Activated CD8-positive, alpha-beta memory T cell treated with anti-CD3 and anti-CD28 coated beads, Interleukin-2, amount 10 ng/mL, durations not matched to agents 7 days and 5 days (primary cell): ENCODE measurements around the gene COTL1. TPM values are rescaled to one million over a fixed set of nuclear protein-coding genes. Genes with fewer than 3 reads are reported as not detected.

Source experiments
- ATAC-seq: fragments of 150-1000 bp; cut with Tn5 transposase; one replicate; pipeline ENCODE4 v1.10.0; 2021; ENCODE audit warnings: moderate library complexity
- CTCF ChIA-PET: fragments of 350-600 bp; sonication (Branson Sonifier 250); formaldehyde crosslinking; loops from one replicate; lab custom pipeline; 2021; ENCODE audit warnings: antibody characterized with exemption; lab: Charles Lee
- DNase-seq: peaks from one replicate; pipeline ENCODE4 v3.0.0-alpha.2; 2020
- H3K27ac Mint-ChIP-seq: one replicate; pipeline ENCODE4 v1.8.0; 2021; ENCODE audit warnings: mild to moderate bottlenecking, mixed read lengths
- H3K27me3 Mint-ChIP-seq: one replicate; pipeline ENCODE4 v1.8.0; 2021; ENCODE audit warnings: mixed read lengths
- H3K36me3 Mint-ChIP-seq: one replicate; pipeline ENCODE4 v1.8.0; 2021; ENCODE audit warnings: mild to moderate bottlenecking, mixed read lengths
- H3K4me1 Mint-ChIP-seq: one replicate; pipeline ENCODE4 v1.8.0; 2021; ENCODE audit warnings: mixed read lengths
- H3K4me3 Mint-ChIP-seq: one replicate; pipeline ENCODE4 v1.8.0; 2021; ENCODE audit warnings: mild to moderate bottlenecking, moderate library complexity, mixed read lengths
- H3K9me3 Mint-ChIP-seq: one replicate; pipeline ENCODE4 v1.8.0; 2022; ENCODE audit warnings: low read depth, mixed read lengths
- total RNA-seq, 2 experiments: library from RNA; stranded (reverse); gene quantifications; one replicate each; pipeline ENCODE4 v1.2.3, GENCODE V29; 2021

The COTL1 gene
- total RNA-seq, 2 experiments from 2014 or later: 1,052 to 1,190 TPM

GRCh38 chr16:84617041-84617790, 662 bp downstream of the COTL1 start:
- H3K27me3 Mint-ChIP-seq: peaks cover 13% of the 10 kb centered on the region
- no peaks in the 10 kb centered on the region for H3K9me3 Mint-ChIP-seq
- DNase-seq: peak; percentile 76
- CTCF ChIA-PET: interaction anchor here (0.9 to 9.7 kb wide), 9 partner anchors 10 to 111 kb away, joined by 3 to 88 read pairs (median 9); no protein-coding TSS in a partner anchor
- H3K4me3 Mint-ChIP-seq: peak overlapping the region; percentile 96
- peaks cover 49% of the 10 kb centered on the region for H3K36me3 Mint-ChIP-seq
- ATAC-seq: peak; percentile 28
- H3K4me1 Mint-ChIP-seq: peaks cover 44% of the 10 kb centered on the region
- peak overlapping the region; percentile 87 for H3K27ac Mint-ChIP-seq

DNA sequence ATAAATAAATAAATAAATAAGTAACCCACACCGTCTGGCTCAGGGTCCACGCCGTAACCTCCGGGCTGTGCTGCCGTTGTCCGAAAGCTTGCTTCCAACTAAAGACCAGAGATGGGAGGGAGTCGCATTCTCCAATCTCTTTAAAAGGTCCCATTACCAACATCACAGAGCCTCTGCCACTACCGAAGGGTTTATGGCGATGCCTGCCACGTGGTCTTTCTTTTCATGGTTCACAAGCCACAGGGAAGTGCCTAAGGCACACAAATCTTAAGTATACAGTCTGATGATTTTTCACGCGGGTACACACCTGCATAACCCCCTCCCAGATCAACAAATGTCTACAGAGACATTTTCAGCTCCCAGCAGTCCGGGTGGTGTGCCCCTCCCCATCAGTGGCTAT, 1.4 kb downstream of the COTL1 start:
- Mint-ChIP-seq H3K36me3 (peaks cover 56% of the 10 kb centered on the region), H3K27me3 (peaks cover 13% of the 10 kb centered on the region), H3K4me1 (peaks cover 46% of the 10 kb centered on the region), H3K27ac (peak overlapping the region; percentile 87), H3K4me3 (peak overlapping the region; percentile 96), H3K9me3 (no peaks in the 10 kb centered on the region)
- CTCF ChIA-PET: interaction anchor here (0.9 to 9.7 kb wide), 9 partner anchors 10 to 110 kb away, joined by 3 to 88 read pairs (median 9); no protein-coding TSS in a partner anchor
- ATAC-seq: no peak
- no peak for DNase-seq

- peak; percentile 43 for DNase-seq
- Mint-ChIP-seq H3K27me3 (peaks cover 13% of the 10 kb centered on the region), H3K4me1 (peaks cover 60% of the 10 kb centered on the region), H3K27ac (peak overlapping the region; percentile 91), H3K9me3 (no peaks in the 10 kb centered on the region), H3K36me3 (peaks cover 69% of the 10 kb centered on the region), H3K4me3 (peak overlapping the region; percentile 96)
- CTCF ChIA-PET: interaction anchor here (1.1 to 9.7 kb wide), 8 partner anchors 10 to 109 kb away, joined by 3 to 88 read pairs (median 9); no protein-coding TSS in a partner anchor
- ATAC-seq: no peak
Measured at GRCh38 chr16:84614968-84615813, 2.7 kb downstream of the COTL1 start.

DNA sequence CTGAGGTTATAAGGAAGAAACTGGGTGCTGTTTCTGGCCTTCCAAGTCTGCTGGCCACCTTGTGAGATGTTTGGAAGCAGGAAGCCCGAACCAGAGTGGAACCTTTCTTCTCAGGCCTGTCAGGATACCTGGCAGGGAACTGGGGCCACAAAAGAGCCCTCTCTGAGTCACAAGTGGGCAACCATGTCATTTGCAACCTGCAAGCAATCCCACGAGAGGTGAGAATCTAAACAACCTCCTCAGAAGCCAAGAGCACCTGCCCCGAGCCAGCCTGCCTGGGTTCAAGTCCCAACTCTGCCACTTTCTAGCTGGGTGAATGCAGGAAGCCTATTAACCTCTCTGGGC, 3.3 kb downstream of the COTL1 start:
- peak overlapping the region; percentile 96 for H3K4me3 Mint-ChIP-seq
- H3K9me3 Mint-ChIP-seq: no peaks in the 10 kb centered on the region
- H3K36me3 Mint-ChIP-seq: peaks cover 75% of the 10 kb centered on the region
- ATAC-seq (no peak), DNase-seq (peak; percentile 51)
- peak overlapping the region; percentile 91 for H3K27ac Mint-ChIP-seq
- peaks cover 66% of the 10 kb centered on the region for H3K4me1 Mint-ChIP-seq
- CTCF ChIA-PET: interaction anchor here (1.7 to 9.7 kb wide), 5 partner anchors 15 to 108 kb away, joined by 6 to 88 read pairs (median 15); no protein-coding TSS in a partner anchor
- peaks cover 8% of the 10 kb centered on the region for H3K27me3 Mint-ChIP-seq

DNA sequence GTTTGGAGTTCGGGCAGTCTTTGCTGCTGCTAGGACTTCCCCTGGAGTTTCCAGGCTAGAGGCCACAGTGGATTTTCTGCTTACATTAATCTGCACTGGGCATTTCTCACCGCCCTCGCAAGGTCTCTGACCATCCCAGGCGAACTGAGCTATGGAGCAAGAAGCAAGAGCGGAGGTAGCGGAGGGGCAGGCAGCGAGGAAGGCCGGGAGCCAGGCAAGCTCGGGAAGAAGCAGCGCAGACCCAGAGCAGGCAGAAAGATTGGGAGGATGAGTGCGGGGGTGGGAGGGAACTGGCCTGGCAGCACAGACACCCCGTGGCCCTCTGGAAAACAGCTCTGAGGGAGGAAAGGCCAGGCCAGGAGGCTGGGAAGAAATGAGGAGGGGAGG, 3.8 kb downstream of the COTL1 start:
- Mint-ChIP-seq H3K9me3 (no peaks in the 10 kb centered on the region), H3K27me3 (peaks cover 3% of the 10 kb centered on the region), H3K4me3 (peak overlapping the region; percentile 96), H3K4me1 (peaks cover 71% of the 10 kb centered on the region), H3K27ac (peak overlapping the region; percentile 91), H3K36me3 (peaks cover 80% of the 10 kb centered on the region)
- CTCF ChIA-PET: interaction anchor here (1.7 to 9.7 kb wide), 4 partner anchors 14 to 104 kb away, joined by 6 to 88 read pairs (median 16); no protein-coding TSS in a partner anchor
- ATAC-seq (no peak), DNase-seq (no peak)

DNA sequence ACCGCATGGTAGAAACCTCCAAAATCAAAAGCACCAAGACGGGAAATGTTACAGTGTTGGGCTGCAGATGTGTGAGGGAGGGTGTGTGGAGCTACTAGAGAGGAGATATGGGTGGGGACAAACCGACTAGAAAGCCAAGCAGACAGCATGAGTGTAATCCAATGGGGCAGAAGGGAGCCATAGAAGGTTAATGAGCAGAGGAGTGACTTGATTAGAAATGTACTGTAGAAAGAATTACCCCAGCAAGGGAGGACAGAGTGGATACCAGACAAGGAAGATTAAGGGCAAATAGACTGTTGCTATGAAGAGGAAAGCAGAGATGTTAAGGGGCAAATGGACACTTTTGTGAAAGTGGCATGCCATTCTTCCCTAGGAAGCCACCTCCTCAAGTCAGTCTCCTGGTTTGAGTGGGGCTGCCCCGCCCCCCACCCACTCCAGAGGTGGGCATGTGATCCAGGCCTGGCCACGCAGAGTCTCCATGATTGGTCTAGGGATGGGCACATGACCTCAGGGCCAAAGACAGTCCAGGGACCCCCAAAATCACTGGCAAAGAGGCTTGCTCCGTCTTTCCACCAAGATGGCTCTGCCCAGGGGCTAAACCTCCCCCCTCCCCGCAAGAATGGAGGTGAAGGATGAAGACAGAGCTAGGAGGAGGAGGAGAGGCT, 4.3 kb downstream of the COTL1 start:
- CTCF ChIA-PET: interaction anchor here (1.0 to 9.7 kb wide), 8 partner anchors 14 to 125 kb away, joined by 3 to 88 read pairs (median 6); partner anchors contain the start of gene MEAK7
- DNase-seq: no peak
- ATAC-seq: no peak
- H3K27ac Mint-ChIP-seq: peak overlapping the region; percentile 91
- peaks cover 84% of the 10 kb centered on the region for H3K36me3 Mint-ChIP-seq
- no peaks in the 10 kb centered on the region for H3K9me3 Mint-ChIP-seq
- H3K4me3 Mint-ChIP-seq: peak overlapping the region; percentile 96
- no peaks in the 10 kb centered on the region for H3K27me3 Mint-ChIP-seq
- peaks cover 72% of the 10 kb centered on the region for H3K4me1 Mint-ChIP-seq

DNA sequence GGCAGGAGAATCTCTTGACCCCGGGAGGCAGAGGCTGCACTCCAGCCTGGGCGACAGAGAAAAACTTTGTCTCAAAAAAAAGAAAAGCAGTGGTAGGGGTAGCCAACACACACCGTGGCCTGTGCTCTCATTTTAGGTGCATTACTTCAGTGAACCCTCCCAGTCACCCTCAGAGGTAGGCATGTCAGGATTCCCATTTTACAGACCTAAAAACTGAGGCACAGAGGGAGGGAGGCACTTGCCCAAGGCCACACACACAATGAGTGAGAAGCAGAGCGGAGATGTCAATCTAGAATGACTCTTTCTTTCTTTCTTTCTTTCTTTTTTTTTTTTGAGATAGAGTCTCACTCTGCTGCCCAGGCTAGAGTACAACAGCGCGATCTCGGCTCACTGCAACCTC, 5.2 kb downstream of the COTL1 start:
- peak overlapping the region; percentile 91 for H3K27ac Mint-ChIP-seq
- no peaks in the 10 kb centered on the region for H3K9me3 Mint-ChIP-seq
- no peaks in the 10 kb centered on the region for H3K27me3 Mint-ChIP-seq
- CTCF ChIA-PET: interaction anchor here (1.0 to 9.7 kb wide), 6 partner anchors 13 to 126 kb away, joined by 3 to 88 read pairs (median 4); partner anchors contain the start of gene MEAK7
- peaks cover 91% of the 10 kb centered on the region for H3K36me3 Mint-ChIP-seq
- DNase-seq (no peak), ATAC-seq (no peak)
- H3K4me1 Mint-ChIP-seq: peaks cover 78% of the 10 kb centered on the region
- peak overlapping the region; percentile 96 for H3K4me3 Mint-ChIP-seq

GRCh38 chr16:84611041-84611440, 6.8 kb downstream of the COTL1 start:
- H3K27ac Mint-ChIP-seq: peak overlapping the region; percentile 91
- peak overlapping the region; percentile 96 for H3K4me3 Mint-ChIP-seq
- CTCF ChIA-PET: interaction anchor here (0.9 to 9.7 kb wide), 6 partner anchors 11 to 127 kb away, joined by 3 to 88 read pairs (median 3); partner anchors contain the start of gene MEAK7
- DNase-seq (no peak), ATAC-seq (no peak)
- no peaks in the 10 kb centered on the region for H3K27me3 Mint-ChIP-seq
- H3K4me1 Mint-ChIP-seq: peaks cover 92% of the 10 kb centered on the region
- H3K36me3 Mint-ChIP-seq: peaks cover 94% of the 10 kb centered on the region
- H3K9me3 Mint-ChIP-seq: no peaks in the 10 kb centered on the region

DNA sequence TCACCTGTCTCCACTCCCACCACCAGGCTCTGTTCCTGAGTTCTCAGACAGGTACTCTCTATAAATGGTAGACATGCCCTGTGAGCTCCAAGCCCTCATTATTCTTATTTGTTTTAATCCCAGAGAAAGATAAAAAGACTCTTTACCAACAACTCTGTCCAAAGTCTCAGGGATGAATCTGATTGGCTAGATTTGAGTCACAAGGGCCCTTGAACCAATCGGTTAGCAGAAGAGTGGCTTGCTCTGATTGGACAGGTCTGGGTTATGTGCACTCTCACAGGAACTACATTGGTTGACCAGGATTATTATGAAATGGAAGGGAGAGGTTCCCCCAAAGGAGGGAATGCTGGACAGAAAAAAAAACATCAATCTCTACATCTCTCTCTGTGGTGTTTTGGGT, 7.5 kb downstream of the COTL1 start:
- Mint-ChIP-seq H3K36me3 (peaks cover 94% of the 10 kb centered on the region), H3K27ac (peak overlapping the region; percentile 91), H3K4me1 (peaks cover 98% of the 10 kb centered on the region), H3K27me3 (no peaks in the 10 kb centered on the region), H3K4me3 (peak overlapping the region; percentile 96), H3K9me3 (no peaks in the 10 kb centered on the region)
- CTCF ChIA-PET: interaction anchor here (0.9 to 9.7 kb wide), 5 partner anchors 11 to 116 kb away, joined by 3 to 88 read pairs (median 3); no protein-coding TSS in a partner anchor
- ATAC-seq (no peak), DNase-seq (no peak)

- peak overlapping the region; percentile 91 for H3K27ac Mint-ChIP-seq
- CTCF ChIA-PET: interaction anchor here (0.9 to 9.7 kb wide), 4 partner anchors 10 to 94 kb away, joined by 3 to 88 read pairs (median 32); no protein-coding TSS in a partner anchor
- no peaks in the 10 kb centered on the region for H3K9me3 Mint-ChIP-seq
- no peaks in the 10 kb centered on the region for H3K27me3 Mint-ChIP-seq
- H3K4me3 Mint-ChIP-seq: peak overlapping the region; percentile 96
- ATAC-seq (no peak), DNase-seq (no peak)
- H3K36me3 Mint-ChIP-seq: peaks cover 93% of the 10 kb centered on the region
- peaks cover 99% of the 10 kb centered on the region for H3K4me1 Mint-ChIP-seq
Measured at GRCh38 chr16:84609563-84610177, 8.2 kb downstream of the COTL1 start.

- peaks cover 95% of the 10 kb centered on the region for H3K4me1 Mint-ChIP-seq
- CTCF ChIA-PET: interaction anchor here (1.0 to 4.2 kb wide), 10 partner anchors 11 to 130 kb away, joined by 3 to 60 read pairs (median 4); no protein-coding TSS in a partner anchor
- H3K27me3 Mint-ChIP-seq: no peaks in the 10 kb centered on the region
Measured at GRCh38 chr16:84608282-84608681, 9.6 kb downstream of the COTL1 start.

DNA sequence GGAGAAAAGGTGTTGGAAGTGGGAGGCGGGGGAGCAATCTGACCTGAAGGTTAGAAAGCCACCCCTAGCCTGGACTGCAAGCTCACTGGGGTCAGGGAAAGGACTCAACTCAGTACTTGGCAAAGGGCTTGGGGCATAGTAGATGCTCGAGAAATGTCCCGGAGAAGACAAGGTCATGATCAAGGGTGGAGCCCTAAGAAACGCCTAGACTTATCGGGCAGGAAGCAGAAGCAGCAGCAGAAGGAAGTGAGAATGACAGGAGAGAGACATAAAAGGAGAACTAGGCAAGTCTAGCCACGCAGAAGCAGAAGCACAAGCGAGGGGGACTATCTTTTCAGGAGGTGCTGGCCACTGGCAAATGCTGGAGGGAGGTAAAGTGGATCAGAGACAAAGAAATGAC, 10.2 kb downstream of the COTL1 start:
- DNase-seq: no peak
- CTCF ChIA-PET: interaction anchor here (1.0 to 4.2 kb wide), 10 partner anchors 9 to 130 kb away, joined by 3 to 60 read pairs (median 4); no protein-coding TSS in a partner anchor
- no peaks in the 10 kb centered on the region for H3K9me3 Mint-ChIP-seq
- no peaks in the 10 kb centered on the region for H3K27me3 Mint-ChIP-seq
- peak overlapping the region; percentile 96 for H3K4me3 Mint-ChIP-seq
- H3K27ac Mint-ChIP-seq: peak overlapping the region; percentile 91
- peaks cover 89% of the 10 kb centered on the region for H3K36me3 Mint-ChIP-seq
- H3K4me1 Mint-ChIP-seq: peaks cover 96% of the 10 kb centered on the region
- ATAC-seq: peak; percentile 44

More at GRCh38 chr16:84608282-84608681, 9.6 kb downstream of the COTL1 start:
- Mint-ChIP-seq H3K9me3 (no peaks in the 10 kb centered on the region), H3K4me3 (peak overlapping the region; percentile 96), H3K27ac (peak overlapping the region; percentile 91), H3K36me3 (peaks cover 87% of the 10 kb centered on the region)
- DNase-seq (peak; percentile 87), ATAC-seq (peak; percentile 50)
